ENCODE data around the gene FLYWCH2.
"Not testable (repeated sequence)": the region's sequence is repeated elsewhere in the genome, so short reads cannot be mapped to it uniquely, and the experiment has no call there.

GRCh38 chr16:2928151-2928550 is 45.1 kb downstream of the FLYWCH2 start:
- TF ChIP-seq CTCF, POLR2A (IDR thresholded peaks at IDR 0.05): not testable (repeated sequence)

Measured in Peyer's patch (tissue), 4 donors.